SW 1271 (cell line): ENCODE data around the gene PAK1.
A peak's percentile ranks its signal among the peaks of the same experiment; 100 is the strongest.

Experiments used
- DNase-seq, 2 experiments: peaks; one replicate each; lab custom pipeline; 2025; lab: John Stamatoyannopoulos, UW

PAK1 gene

GRCh38 chr11:77474684-77475060, 778 bp upstream of the PAK1 start:
- no peak for DNase-seq

GRCh38 chr11:77472991-77473800, 698 bp downstream of the PAK1 start:
- peak in 1 of 2 experiments; percentile 22 for DNase-seq

- DNase-seq, result peak in 1 of 2 experiments; percentile 24
Observed at GRCh38 chr11:77471558-77472193, 2.2 kb downstream of the PAK1 start.

GRCh38 chr11:77470971-77471370, 2.9 kb downstream of the PAK1 start:
- no peak for DNase-seq

- DNase-seq, result no peak
Observed at GRCh38 chr11:77470504-77470903, 3.4 kb downstream of the PAK1 start.

GRCh38 chr11:77468527-77468926, 5.4 kb downstream of the PAK1 start:
- DNase-seq, result no peak

- no peak for DNase-seq
Observed at GRCh38 chr11:77467993-77468392, 5.9 kb downstream of the PAK1 start.

- DNase-seq, result no peak
Observed at GRCh38 chr11:77467233-77467632, 6.7 kb downstream of the PAK1 start.

GRCh38 chr11:77457340-77457739, 16.6 kb downstream of the PAK1 start:
- no peak for DNase-seq

GRCh38 chr11:77455740-77456139, 18.2 kb downstream of the PAK1 start:
- DNase-seq, result no peak

- no peak for DNase-seq
Observed at GRCh38 chr11:77454867-77455655, 18.8 kb downstream of the PAK1 start.

GRCh38 chr11:77450227-77450626, 23.7 kb downstream of the PAK1 start:
- DNase-seq, result no peak

GRCh38 chr11:77449784-77450183, 24.1 kb downstream of the PAK1 start:
- no peak for DNase-seq

GRCh38 chr11:77449060-77449521, 24.8 kb downstream of the PAK1 start:
- DNase-seq, result no peak

GRCh38 chr11:77448269-77448668, 25.6 kb downstream of the PAK1 start:
- no peak for DNase-seq

GRCh38 chr11:77446911-77447629, 26.8 kb downstream of the PAK1 start:
- DNase-seq, result no peak

GRCh38 chr11:77444261-77444660, 29.6 kb downstream of the PAK1 start:
- no peak for DNase-seq

GRCh38 chr11:77442394-77443053, 31.4 kb downstream of the PAK1 start:
- DNase-seq, result no peak

GRCh38 chr11:77441426-77441825, 32.5 kb downstream of the PAK1 start:
- no peak for DNase-seq

- DNase-seq, result no peak
Observed at GRCh38 chr11:77440678-77441077, 33.2 kb downstream of the PAK1 start.

GRCh38 chr11:77438487-77438886, 35.4 kb downstream of the PAK1 start:
- DNase-seq, result no peak
